ENCODE data around the gene SCGB3A2.

Gene SCGB3A2

DNA sequence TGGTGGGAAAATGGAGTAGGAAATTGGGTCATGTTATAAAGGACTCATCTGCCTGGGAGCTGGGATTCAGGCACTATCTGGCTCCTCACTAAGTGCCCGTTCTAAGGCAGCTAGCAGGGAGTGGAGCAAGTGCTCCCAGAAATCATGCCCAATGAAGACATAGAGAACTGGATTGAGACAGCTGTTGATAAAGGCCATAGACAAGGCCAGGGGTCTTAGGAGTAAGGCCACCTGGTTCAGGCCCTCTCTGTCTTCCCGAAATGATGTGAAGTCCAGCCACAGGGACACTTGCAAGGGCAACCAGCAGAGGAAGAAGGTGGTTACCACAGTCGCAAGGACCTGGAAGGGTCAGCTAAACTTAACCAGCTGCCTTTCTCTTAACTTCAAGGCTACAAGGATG, 26.9 kb upstream of the SCGB3A2 start:
- TF ChIP-seq EZH2phosphoT487 (IDR thresholded peaks at IDR 0.05; ENCODE audit: borderline replicate concordance, low read length): no peak
- TF ChIP-seq, protein P1, sequence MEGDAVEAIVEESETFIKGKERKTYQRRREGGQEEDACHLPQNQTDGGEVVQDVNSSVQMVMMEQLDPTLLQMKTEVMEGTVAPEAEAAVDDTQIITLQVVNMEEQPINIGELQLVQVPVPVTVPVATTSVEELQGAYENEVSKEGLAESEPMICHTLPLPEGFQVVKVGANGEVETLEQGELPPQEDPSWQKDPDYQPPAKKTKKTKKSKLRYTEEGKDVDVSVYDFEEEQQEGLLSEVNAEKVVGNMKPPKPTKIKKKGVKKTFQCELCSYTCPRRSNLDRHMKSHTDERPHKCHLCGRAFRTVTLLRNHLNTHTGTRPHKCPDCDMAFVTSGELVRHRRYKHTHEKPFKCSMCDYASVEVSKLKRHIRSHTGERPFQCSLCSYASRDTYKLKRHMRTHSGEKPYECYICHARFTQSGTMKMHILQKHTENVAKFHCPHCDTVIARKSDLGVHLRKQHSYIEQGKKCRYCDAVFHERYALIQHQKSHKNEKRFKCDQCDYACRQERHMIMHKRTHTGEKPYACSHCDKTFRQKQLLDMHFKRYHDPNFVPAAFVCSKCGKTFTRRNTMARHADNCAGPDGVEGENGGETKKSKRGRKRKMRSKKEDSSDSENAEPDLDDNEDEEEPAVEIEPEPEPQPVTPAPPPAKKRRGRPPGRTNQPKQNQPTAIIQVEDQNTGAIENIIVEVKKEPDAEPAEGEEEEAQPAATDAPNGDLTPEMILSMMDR (IDR thresholded peaks at IDR 0.05; ENCODE audit: low read depth, low read length, poor library complexity, severe bottlenecking): no peak
- Histone ChIP-seq H3F3A (ENCODE audit: control insufficient read depth, insufficient read depth) (no peaks in the 10 kb centered on the region), H3K79me2 (ENCODE audit: control insufficient read depth, low read length) (no peaks in the 10 kb centered on the region), H3K4me2 (ENCODE audit: low read length) (no peak overlapping the region), H3K27ac (ENCODE audit: low read depth, low read length) (no peak overlapping the region), H3K4me1 (ENCODE audit: control insufficient read depth, low read length) (no peaks in the 10 kb centered on the region), H3K4me3 (ENCODE audit: low read length) (no peak overlapping the region), H3K27me3 (ENCODE audit: control insufficient read depth, low read length) (peaks cover 22% of the 10 kb centered on the region), H3K9me2 (replicated peaks; ENCODE audit: control insufficient read depth, low read length) (no peaks in the 10 kb centered on the region), H3K9me3 (ENCODE audit: control insufficient read depth, insufficient read depth, low read length) (no peaks in the 10 kb centered on the region), H4K20me1 (ENCODE audit: control insufficient read depth, insufficient read depth, low read depth, low read length) (no peaks in the 10 kb centered on the region; the same call in 1 of the 2 replicates), H3K36me3 (ENCODE audit: control insufficient read depth, low read length) (no peaks in the 10 kb centered on the region)

DNA sequence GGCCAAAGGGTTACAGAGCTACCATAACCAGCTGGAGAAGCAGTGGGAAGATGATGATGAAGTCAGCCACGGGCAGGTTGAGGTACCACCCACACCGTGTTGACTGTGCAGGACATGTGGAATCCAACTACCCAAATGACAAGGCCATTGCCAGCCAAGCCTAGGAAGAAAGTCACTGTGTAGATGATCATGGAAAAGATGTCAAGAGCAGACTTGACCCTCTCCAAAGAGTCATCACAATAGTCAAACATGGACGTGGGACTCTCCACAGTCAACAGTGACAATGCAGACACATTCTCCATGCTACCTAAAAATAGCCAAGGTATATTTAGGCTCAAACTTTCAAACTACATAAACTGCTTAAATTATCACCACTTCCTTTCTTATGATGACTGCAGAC, 26.1 kb upstream of the SCGB3A2 start:
- H3K4me2 ChIP-seq (ENCODE audit: low read length): no peak overlapping the region
- no peaks in the 10 kb centered on the region; the same call in 1 of the 2 replicates for H4K20me1 ChIP-seq (ENCODE audit: control insufficient read depth, insufficient read depth, low read depth, low read length)
- H3K27me3 ChIP-seq (ENCODE audit: control insufficient read depth, low read length): peaks cover 19% of the 10 kb centered on the region; the same call in 1 of the 2 replicates
- no peaks in the 10 kb centered on the region for H3K9me2 ChIP-seq (replicated peaks; ENCODE audit: control insufficient read depth, low read length)
- no peaks in the 10 kb centered on the region for H3F3A ChIP-seq (ENCODE audit: control insufficient read depth, insufficient read depth)
- H3K27ac ChIP-seq (ENCODE audit: low read depth, low read length): no peak overlapping the region
- no peaks in the 10 kb centered on the region for H3K36me3 ChIP-seq (ENCODE audit: control insufficient read depth, low read length)
- no peaks in the 10 kb centered on the region for H3K4me1 ChIP-seq (ENCODE audit: control insufficient read depth, low read length)
- H3K9me3 ChIP-seq (ENCODE audit: control insufficient read depth, insufficient read depth, low read length): no peaks in the 10 kb centered on the region
- H3K4me3 ChIP-seq (ENCODE audit: low read length): no peak overlapping the region
- TF ChIP-seq, protein P1 (IDR thresholded peaks at IDR 0.05; ENCODE audit: low read depth, low read length, poor library complexity, severe bottlenecking): no peak
- TF ChIP-seq EZH2phosphoT487 (IDR thresholded peaks at IDR 0.05; ENCODE audit: borderline replicate concordance, low read length): no peak
- H3K79me2 ChIP-seq (ENCODE audit: control insufficient read depth, low read length): no peaks in the 10 kb centered on the region

DNA sequence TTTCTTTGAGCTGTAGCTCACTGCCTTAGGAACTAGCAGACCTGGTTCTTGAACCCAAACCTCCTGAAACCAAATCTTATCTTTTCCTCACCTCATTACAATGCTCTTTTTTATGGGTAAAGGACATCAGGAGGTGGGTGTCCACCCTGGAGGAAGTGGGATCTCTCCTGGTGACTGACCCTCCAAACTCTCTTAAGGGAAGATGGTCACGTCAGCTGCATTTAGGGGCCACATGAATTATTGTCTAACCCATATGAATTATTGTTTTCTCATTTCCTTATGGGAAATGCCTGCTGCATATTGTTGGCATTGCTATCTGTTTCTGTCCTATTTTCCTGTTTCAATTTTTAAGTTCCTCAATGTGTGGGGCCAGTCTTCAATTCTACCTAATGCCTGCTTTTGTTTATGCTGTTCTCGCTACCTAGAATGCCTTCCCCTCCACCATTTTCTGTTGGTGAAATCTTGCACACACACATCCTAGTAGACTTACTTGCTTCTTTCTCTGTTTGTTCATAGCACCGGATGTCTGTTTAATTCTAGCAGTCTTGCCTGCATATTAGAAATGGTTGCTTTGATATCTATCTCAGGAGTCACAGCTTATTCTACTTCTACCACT, 25.0 kb upstream of the SCGB3A2 start:
- no peak for TF ChIP-seq EZH2phosphoT487 (IDR thresholded peaks at IDR 0.05; ENCODE audit: borderline replicate concordance, low read length)
- TF ChIP-seq, protein P1 (IDR thresholded peaks at IDR 0.05; ENCODE audit: low read depth, low read length, poor library complexity, severe bottlenecking): no peak

More for the DNA sequence above, 25.0 kb upstream of the SCGB3A2 start:
- H3K4me1 ChIP-seq (ENCODE audit: control insufficient read depth, low read length): no peaks in the 10 kb centered on the region
- H3K4me3 ChIP-seq (ENCODE audit: low read length): no peak overlapping the region
- no peak overlapping the region for H3K4me2 ChIP-seq (ENCODE audit: low read length)
- H3K79me2 ChIP-seq (ENCODE audit: control insufficient read depth, low read length): no peaks in the 10 kb centered on the region
- peaks cover 22% of the 10 kb centered on the region; the same call in 1 of the 2 replicates for H3K27me3 ChIP-seq (ENCODE audit: control insufficient read depth, low read length)
- H3K36me3 ChIP-seq (ENCODE audit: control insufficient read depth, low read length): no peaks in the 10 kb centered on the region
- H3F3A ChIP-seq (ENCODE audit: control insufficient read depth, insufficient read depth): no peaks in the 10 kb centered on the region
- H4K20me1 ChIP-seq (ENCODE audit: control insufficient read depth, insufficient read depth, low read depth, low read length): no peaks in the 10 kb centered on the region; the same call in 1 of the 2 replicates
- H3K27ac ChIP-seq (ENCODE audit: low read depth, low read length): no peak overlapping the region
- no peaks in the 10 kb centered on the region for H3K9me2 ChIP-seq (replicated peaks; ENCODE audit: control insufficient read depth, low read length)
- no peaks in the 10 kb centered on the region for H3K9me3 ChIP-seq (ENCODE audit: control insufficient read depth, insufficient read depth, low read length)

Data from DOHH2 (cell line).